ENCODE results near the gene ARAP3. TPM values are rescaled to one million over a fixed set of nuclear protein-coding genes. Genes with fewer than 3 reads are reported as not detected.
A peak's percentile ranks its signal among the peaks of the same experiment; 100 is the strongest.

The ARAP3 gene
- total and polyA plus RNA-seq, 9 of the 15 experiments (the other 6 are each of a cell fraction or from before 2014, with no cell fraction given) = 0.83 to 25.7 (median 6.4) TPM

- H4K20me1 ChIP-seq (replicated peaks; ENCODE audit: control insufficient read depth, insufficient read depth, low read length) = no peaks in the 10 kb centered on the region; the same call in 1 of the 2 replicates
- ChIA-PET CTCF (ENCODE audit: low intra/inter-chr PET ratio) (no interaction called here), POLR2A (interaction anchor here (1.1 kb wide), 1 partner anchor 8 kb away, joined by 5 read pairs; no protein-coding TSS in a partner anchor)
- H3K4me2 ChIP-seq (ENCODE audit: insufficient read depth, low read length) = no peak overlapping the region
- no peaks in the 10 kb centered on the region for H3K9me1 ChIP-seq (ENCODE audit: control insufficient read depth, insufficient read depth, low read length)
- WGBS (ENCODE audit: insufficient coverage, low coverage, missing lambda C conversion rate) = 74% methylated on average over 14 of the region's 19 CpGs
- no TSS peak for BruUV-seq (replicated peaks)
- no peak overlapping the region for H3K4me3 ChIP-seq
- FAIRE-seq = no peak
- no peaks in the 10 kb centered on the region; the same call in 2 of the 3 replicates for H3K36me3 ChIP-seq (ENCODE audit: control insufficient read depth, insufficient read depth, low read length)
- no peak for DNase-seq (ENCODE audit: extremely low read depth in 1 of 4, low spot score in 3 of 4)
- in situ Hi-C loops (cut with MboI) = no loop called here
- H3K9me3 ChIP-seq (replicated peaks; ENCODE audit: control insufficient read depth, insufficient read depth, low read depth, low read length) = no peaks in the 10 kb centered on the region
- intact Hi-C loops (cut with micrococcal nuclease) = no loop called here
- peaks cover 2 to 11% of the 10 kb centered on the region in 2 experiments; a peak in 2 of 5 replicates for H3K4me1 ChIP-seq (replicated peaks in 1 of 2; ENCODE audit: control insufficient read depth in 2 of 2, insufficient read depth in 2 of 2, low read length in 2 of 2)
- H3K27ac ChIP-seq (ENCODE audit: extremely low read depth, low read depth, low read length) = no peak overlapping the region
- H3K79me2 ChIP-seq (ENCODE audit: control insufficient read depth, insufficient read depth, low read length) = no peaks in the 10 kb centered on the region
- peak overlapping the region in 1 of 2 experiments; percentile 80; a peak in 2 of 4 replicates for H3K9ac ChIP-seq (ENCODE audit: insufficient read depth in 1 of 2, low read depth in 2 of 2, low read length in 2 of 2)
- H3K27me3 ChIP-seq (ENCODE audit: control insufficient read depth in 2 of 2, insufficient read depth in 2 of 2, low read length in 2 of 2) = no peaks in the 10 kb centered on the region
- no peak overlapping the region for H2AFZ ChIP-seq (ENCODE audit: low read depth, low read length)
- TF ChIP-seq HEY1 (CRISPR knock-in tag; IDR thresholded peaks at IDR 0.05; ENCODE audit: borderline replicate concordance) (no peak), ZBTB11 (CRISPR knock-in tag; IDR thresholded peaks at IDR 0.05) (no peak), EP400 (IDR thresholded peaks at IDR 0.05) (no peak)
- no peak for ATAC-seq
These were observed 8.9 kb downstream of the ARAP3 start for GRCh38 chr5:141672841-141673813.

Measured in K562 (cell line).